Astrocyte (in vitro differentiated cells and primary cell): ENCODE results near the gene ACOT12.

ENCODE experiments used
- EZH2 ChIP-seq: IDR thresholded peaks from 2 replicates; pipeline ENCODE4 v1.6.1; 2012; ENCODE audit warnings: mild to moderate bottlenecking, low read length, inconsistent platforms; ENCODE audit not compliant: insufficient read depth
- TF ChIP-seq, protein P1 (sequence below): IDR thresholded peaks from 2 replicates; pipeline ENCODE4 v1.5.1; 2011; ENCODE audit warnings: low read depth, mild to moderate bottlenecking, inconsistent platforms, low read length, moderate library complexity; ENCODE audit not compliant: insufficient read depth

- no peak for TF ChIP-seq EZH2
- TF ChIP-seq, protein P1, sequence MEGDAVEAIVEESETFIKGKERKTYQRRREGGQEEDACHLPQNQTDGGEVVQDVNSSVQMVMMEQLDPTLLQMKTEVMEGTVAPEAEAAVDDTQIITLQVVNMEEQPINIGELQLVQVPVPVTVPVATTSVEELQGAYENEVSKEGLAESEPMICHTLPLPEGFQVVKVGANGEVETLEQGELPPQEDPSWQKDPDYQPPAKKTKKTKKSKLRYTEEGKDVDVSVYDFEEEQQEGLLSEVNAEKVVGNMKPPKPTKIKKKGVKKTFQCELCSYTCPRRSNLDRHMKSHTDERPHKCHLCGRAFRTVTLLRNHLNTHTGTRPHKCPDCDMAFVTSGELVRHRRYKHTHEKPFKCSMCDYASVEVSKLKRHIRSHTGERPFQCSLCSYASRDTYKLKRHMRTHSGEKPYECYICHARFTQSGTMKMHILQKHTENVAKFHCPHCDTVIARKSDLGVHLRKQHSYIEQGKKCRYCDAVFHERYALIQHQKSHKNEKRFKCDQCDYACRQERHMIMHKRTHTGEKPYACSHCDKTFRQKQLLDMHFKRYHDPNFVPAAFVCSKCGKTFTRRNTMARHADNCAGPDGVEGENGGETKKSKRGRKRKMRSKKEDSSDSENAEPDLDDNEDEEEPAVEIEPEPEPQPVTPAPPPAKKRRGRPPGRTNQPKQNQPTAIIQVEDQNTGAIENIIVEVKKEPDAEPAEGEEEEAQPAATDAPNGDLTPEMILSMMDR: no peak
Observed at GRCh38 chr5:81393430-81393782, 528 bp downstream of the ACOT12 start.
